Measurements from ENCODE around the gene KRT73.

The KRT73 gene

DNA sequence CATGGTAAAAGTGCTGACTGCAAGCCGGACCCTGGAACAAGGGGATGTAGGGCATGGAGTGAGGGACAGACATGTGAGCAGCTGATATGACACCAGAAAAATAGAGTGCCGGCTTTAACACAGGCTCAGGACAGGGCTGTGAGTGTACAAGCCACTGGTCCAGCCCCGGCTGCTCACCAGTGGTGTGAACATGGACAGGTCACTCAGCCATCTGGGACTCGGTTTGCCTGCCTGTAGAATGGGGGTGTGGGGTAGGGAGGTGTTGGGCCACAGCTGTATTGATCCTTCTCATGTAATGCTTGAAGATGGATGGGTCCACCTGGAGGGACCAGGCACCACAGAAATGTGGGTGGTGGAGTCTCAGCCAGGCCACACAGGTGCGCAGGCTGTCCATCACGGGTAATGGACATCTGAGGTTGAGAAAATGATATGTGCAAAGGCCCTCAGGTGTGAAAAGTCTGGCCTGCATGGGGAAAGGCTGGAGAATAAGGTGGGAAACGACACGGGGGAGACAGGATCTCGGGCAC lies 34.1 kb downstream of the KRT73 start:
- no peak for DNase-seq (ENCODE audit: low read depth, low spot score)
- H3K27ac ChIP-seq (ENCODE audit: low read length) = no peak overlapping the region
- H3K4me3 ChIP-seq (ENCODE audit: low read length) = no peak overlapping the region
- WGBS (ENCODE audit: insufficient coverage, insufficient read length) = no CpG with 5 or more reads among the region's 9 CpGs
- H3K36me3 ChIP-seq (ENCODE audit: control insufficient read depth, insufficient read depth, low read length) = no peaks in the 10 kb centered on the region
- H3K4me1 ChIP-seq (ENCODE audit: control insufficient read depth, insufficient read depth, low read length) = no peaks in the 10 kb centered on the region
- no peaks in the 10 kb centered on the region for H3K27me3 ChIP-seq (ENCODE audit: control insufficient read depth, insufficient read depth, low read length)
- no peaks in the 10 kb centered on the region for H3K9me3 ChIP-seq (ENCODE audit: control insufficient read depth, insufficient read depth, low read length)

DNA sequence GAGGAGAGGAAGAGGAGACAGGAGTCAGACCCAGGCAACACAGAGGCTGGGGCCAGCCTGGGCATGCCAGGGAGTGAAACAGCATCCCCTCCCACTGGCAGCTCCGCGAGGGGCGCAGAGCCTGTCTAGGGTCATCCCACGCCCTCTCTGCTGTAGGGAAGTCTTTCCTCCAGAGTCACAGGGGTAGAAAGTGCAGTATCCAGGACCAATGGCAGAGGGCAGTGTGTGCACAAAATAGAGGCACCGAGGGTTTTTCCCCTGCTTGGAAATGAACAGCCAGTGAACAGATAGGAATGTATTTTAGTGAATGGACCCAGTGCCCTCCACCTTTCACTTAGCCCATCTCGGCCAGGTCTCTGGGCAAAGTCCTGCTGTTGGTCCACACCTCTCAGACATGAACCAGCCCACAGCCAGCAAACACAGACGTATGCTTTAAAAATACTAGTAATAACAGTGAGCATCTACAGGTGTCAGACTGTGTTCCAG lies 35.3 kb downstream of the KRT73 start:
- peak; percentile 41 for DNase-seq (ENCODE audit: low read depth, low spot score)
- Histone ChIP-seq H3K36me3 (ENCODE audit: control insufficient read depth, insufficient read depth, low read length) (no peaks in the 10 kb centered on the region), H3K9me3 (ENCODE audit: control insufficient read depth, insufficient read depth, low read length) (no peaks in the 10 kb centered on the region), H3K4me3 (ENCODE audit: low read length) (no peak overlapping the region), H3K27ac (ENCODE audit: low read length) (no peak overlapping the region), H3K4me1 (ENCODE audit: control insufficient read depth, insufficient read depth, low read length) (no peaks in the 10 kb centered on the region), H3K27me3 (ENCODE audit: control insufficient read depth, insufficient read depth, low read length) (no peaks in the 10 kb centered on the region)
- WGBS (ENCODE audit: insufficient coverage, insufficient read length) = no CpG with 5 or more reads among the region's 7 CpGs

DNA sequence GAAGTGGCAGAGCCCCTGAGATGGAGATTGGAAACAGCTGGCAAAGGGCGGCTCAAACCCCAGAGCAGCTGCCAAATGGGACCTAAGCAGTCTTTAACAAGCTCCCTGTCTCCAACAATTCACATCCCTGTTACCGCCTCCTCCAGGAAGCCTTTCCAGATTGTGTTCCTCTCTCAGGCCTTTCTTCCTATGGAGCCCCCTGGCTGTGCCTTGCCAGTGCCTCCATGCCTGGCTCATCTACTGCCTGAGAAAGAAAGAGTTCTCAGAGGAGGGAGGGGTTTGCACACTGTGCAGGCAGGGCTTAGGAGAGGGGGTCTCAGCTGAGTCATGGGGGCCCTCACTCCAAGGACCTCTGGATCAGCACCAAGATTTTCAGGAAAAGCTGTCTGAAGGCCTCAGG lies 35.9 kb downstream of the KRT73 start:
- H3K27me3 ChIP-seq (ENCODE audit: control insufficient read depth, insufficient read depth, low read length) = no peaks in the 10 kb centered on the region
- no peak overlapping the region for H3K4me3 ChIP-seq (ENCODE audit: low read length)
- no peaks in the 10 kb centered on the region for H3K9me3 ChIP-seq (ENCODE audit: control insufficient read depth, insufficient read depth, low read length)
- no peak overlapping the region for H3K27ac ChIP-seq (ENCODE audit: low read length)
- H3K36me3 ChIP-seq (ENCODE audit: control insufficient read depth, insufficient read depth, low read length) = no peaks in the 10 kb centered on the region
- DNase-seq (ENCODE audit: low read depth, low spot score) = no peak
- no CpG with 5 or more reads among the region's 2 CpGs for WGBS (ENCODE audit: insufficient coverage, insufficient read length)
- no peaks in the 10 kb centered on the region for H3K4me1 ChIP-seq (ENCODE audit: control insufficient read depth, insufficient read depth, low read length)

DNA sequence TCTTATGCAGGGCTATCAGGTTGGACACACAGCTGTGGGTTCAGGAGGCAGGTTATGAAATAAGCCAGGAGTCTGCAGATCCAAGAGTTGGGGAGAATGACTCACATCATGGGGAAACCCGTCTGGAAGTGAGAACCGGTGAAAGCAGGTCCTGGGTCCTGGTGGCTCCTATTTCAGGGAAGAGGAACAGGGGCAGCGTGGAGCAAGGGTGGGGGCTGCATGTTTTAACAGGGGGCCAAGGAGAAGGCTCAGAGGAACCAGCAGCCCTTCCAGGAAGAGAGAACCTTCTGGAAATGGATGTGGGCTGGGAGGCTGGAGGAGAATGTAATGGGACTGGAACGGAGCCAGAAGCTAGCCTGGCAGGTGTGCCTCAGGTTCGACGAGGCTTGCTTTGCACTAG lies 36.9 kb downstream of the KRT73 start:
- Histone ChIP-seq H3K9me3 (ENCODE audit: control insufficient read depth, insufficient read depth, low read length) (no peaks in the 10 kb centered on the region), H3K36me3 (ENCODE audit: control insufficient read depth, insufficient read depth, low read length) (no peaks in the 10 kb centered on the region), H3K4me1 (ENCODE audit: control insufficient read depth, insufficient read depth, low read length) (no peaks in the 10 kb centered on the region), H3K27ac (ENCODE audit: low read length) (no peak overlapping the region), H3K27me3 (ENCODE audit: control insufficient read depth, insufficient read depth, low read length) (no peaks in the 10 kb centered on the region), H3K4me3 (ENCODE audit: low read length) (no peak overlapping the region)
- no peak for DNase-seq (ENCODE audit: low read depth, low spot score)
- WGBS (ENCODE audit: insufficient coverage, insufficient read length) = no CpG with 5 or more reads among the region's 6 CpGs

DNA sequence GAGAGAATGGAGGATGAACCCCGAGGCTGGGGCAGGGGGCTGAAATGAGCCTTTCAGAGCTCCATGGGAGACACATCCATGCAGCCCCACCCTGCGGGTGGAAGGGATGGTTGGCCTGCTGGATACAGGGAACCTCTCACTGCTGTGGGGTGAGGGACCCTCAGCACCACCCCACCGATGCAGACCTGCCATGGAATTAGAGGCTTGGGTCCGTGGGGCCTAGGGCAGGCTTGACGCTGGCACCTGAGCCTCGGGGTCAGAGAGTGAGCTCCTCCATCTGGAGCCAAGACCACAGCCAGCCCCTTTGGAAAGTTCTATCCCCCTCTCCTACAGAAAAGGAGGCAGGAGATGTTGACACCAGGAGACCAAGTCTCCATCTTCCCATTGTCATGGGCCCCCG lies 37.3 kb downstream of the KRT73 start:
- WGBS (ENCODE audit: insufficient coverage, insufficient read length) = no CpG with 5 or more reads among the region's 7 CpGs
- no peak overlapping the region for H3K4me3 ChIP-seq (ENCODE audit: low read length)
- H3K9me3 ChIP-seq (ENCODE audit: control insufficient read depth, insufficient read depth, low read length) = no peaks in the 10 kb centered on the region
- H3K36me3 ChIP-seq (ENCODE audit: control insufficient read depth, insufficient read depth, low read length) = no peaks in the 10 kb centered on the region
- H3K27me3 ChIP-seq (ENCODE audit: control insufficient read depth, insufficient read depth, low read length) = no peaks in the 10 kb centered on the region
- H3K27ac ChIP-seq (ENCODE audit: low read length) = no peak overlapping the region
- DNase-seq (ENCODE audit: low read depth, low spot score) = no peak
- no peaks in the 10 kb centered on the region for H3K4me1 ChIP-seq (ENCODE audit: control insufficient read depth, insufficient read depth, low read length)

DNA sequence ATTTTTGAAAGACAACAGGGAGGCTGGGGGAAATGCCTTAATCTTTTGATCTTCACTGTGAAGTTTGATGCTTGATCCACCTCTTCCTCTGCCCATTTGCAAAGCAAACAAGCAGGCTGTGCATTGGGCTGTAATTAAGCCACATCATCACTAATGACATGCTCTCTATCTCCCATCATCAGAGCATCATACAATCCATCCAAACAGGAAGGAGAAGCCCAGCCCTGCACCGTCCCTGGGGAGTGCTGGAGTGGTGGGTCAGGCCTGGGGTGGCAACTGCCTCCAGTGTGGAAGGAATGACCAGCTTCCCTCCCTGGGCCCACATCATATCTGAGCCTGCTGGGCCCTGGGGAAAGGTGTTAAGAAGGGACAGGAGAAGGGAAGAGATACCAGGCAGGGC lies 37.9 kb downstream of the KRT73 start:
- Histone ChIP-seq H3K9me3 (ENCODE audit: control insufficient read depth, insufficient read depth, low read length) (no peaks in the 10 kb centered on the region), H3K36me3 (ENCODE audit: control insufficient read depth, insufficient read depth, low read length) (no peaks in the 10 kb centered on the region), H3K27ac (ENCODE audit: low read length) (no peak overlapping the region), H3K4me1 (ENCODE audit: control insufficient read depth, insufficient read depth, low read length) (no peaks in the 10 kb centered on the region), H3K4me3 (ENCODE audit: low read length) (no peak overlapping the region), H3K27me3 (ENCODE audit: control insufficient read depth, insufficient read depth, low read length) (no peaks in the 10 kb centered on the region)
- no peak for DNase-seq (ENCODE audit: low read depth, low spot score)
- no CpG with 5 or more reads among the region's 1 CpG for WGBS (ENCODE audit: insufficient coverage, insufficient read length)

DNA sequence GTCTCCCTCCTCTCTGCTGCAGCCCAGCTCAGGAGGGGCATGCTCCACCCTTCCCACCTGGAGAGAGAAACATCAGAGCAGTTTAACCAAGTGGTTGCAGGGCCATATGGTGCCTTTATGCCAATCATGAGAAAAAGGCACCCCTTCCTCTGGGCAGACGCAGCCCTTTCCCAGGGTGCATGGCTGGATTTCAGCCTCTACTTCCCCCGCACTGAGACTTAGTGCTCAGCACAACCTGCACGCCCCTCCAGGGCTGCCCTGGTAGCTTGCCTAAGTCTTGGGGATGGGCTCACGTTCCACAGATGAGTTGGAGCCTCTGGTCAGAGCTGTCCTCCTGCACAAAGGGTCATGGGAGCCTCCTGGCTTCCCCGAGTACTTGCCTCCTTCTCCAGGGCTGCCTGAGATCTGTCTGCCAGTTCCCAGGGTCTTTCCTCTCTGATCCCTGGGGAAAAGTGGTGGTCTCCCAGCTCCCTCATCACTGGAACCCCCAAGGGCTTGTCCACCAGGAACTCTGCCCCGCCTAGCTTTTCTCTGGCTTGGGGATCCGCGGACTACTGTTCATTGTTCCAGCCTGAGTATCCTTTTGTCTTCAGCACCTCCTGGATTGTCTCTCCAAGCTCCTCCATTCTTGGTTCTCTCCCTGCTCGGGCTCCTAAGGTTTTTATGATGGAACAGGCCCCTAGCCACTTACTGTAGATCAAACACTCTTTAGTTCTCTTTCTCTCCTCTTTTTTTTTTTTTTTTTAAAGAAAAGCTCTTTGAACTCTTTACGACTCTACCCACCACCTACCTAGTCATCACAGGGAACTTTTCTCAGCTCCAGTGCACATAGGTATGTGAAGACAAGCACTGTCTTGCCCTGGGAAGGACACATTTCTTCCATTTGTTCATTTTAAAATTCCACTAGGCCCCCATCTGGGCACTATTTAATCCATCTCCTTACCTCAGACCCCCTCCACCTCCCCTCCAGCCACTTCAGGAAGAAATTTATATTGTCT lies 38.6 kb downstream of the KRT73 start:
- Histone ChIP-seq H3K27ac (ENCODE audit: low read length) (no peak overlapping the region), H3K27me3 (ENCODE audit: control insufficient read depth, insufficient read depth, low read length) (no peaks in the 10 kb centered on the region), H3K9me3 (ENCODE audit: control insufficient read depth, insufficient read depth, low read length) (no peaks in the 10 kb centered on the region), H3K4me1 (ENCODE audit: control insufficient read depth, insufficient read depth, low read length) (no peaks in the 10 kb centered on the region), H3K36me3 (ENCODE audit: control insufficient read depth, insufficient read depth, low read length) (no peaks in the 10 kb centered on the region), H3K4me3 (ENCODE audit: low read length) (no peak overlapping the region)
- no peak for DNase-seq (ENCODE audit: low read depth, low spot score)
- no CpG with 5 or more reads among the region's 10 CpGs for WGBS (ENCODE audit: insufficient coverage, insufficient read length)

DNA sequence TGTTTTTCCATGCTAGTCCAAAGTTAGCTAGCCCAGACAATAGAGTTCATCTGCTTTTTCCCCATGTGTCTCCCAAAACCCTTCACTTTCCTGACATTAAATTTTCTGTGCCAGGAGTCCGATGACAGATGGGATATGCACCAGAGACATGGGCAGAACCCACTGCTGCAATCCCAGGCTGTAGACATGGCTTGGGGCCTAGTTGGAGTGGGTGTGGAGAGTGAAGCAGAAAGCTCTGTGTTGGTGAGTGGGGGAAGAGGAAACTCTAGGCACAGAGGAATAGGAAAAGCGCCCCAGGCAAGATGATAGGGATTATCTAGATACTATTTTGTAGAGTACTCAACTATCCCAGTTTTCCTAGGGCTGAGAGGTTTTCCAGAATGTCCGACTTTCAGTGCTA lies 39.9 kb downstream of the KRT73 start:
- no peak overlapping the region for H3K4me3 ChIP-seq (ENCODE audit: low read length)
- no peaks in the 10 kb centered on the region for H3K36me3 ChIP-seq (ENCODE audit: control insufficient read depth, insufficient read depth, low read length)
- H3K27ac ChIP-seq (ENCODE audit: low read length) = no peak overlapping the region
- DNase-seq (ENCODE audit: low read depth, low spot score) = no peak
- H3K4me1 ChIP-seq (ENCODE audit: control insufficient read depth, insufficient read depth, low read length) = no peaks in the 10 kb centered on the region
- H3K9me3 ChIP-seq (ENCODE audit: control insufficient read depth, insufficient read depth, low read length) = no peaks in the 10 kb centered on the region
- no peaks in the 10 kb centered on the region for H3K27me3 ChIP-seq (ENCODE audit: control insufficient read depth, insufficient read depth, low read length)
- no CpG with 5 or more reads among the region's 3 CpGs for WGBS (ENCODE audit: insufficient coverage, insufficient read length)

DNA sequence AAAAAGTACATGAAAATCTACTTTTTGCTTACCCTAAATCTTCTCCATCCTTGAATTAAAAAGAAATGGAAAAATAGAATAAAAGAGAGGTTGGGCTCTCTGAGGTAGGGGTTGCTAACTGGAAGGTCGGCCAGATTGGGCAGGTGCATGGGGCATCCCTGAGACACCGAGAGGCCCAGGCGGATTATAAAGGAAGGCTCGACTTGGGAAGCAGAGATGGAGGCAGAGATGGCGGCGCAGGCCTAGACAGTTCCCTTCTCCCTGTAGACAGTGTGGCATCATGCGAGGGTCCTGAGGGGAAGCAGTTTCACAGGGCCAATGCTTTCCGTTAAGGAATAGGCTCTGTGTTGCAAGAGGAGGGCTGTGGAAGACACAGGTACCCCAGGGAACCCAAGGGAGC lies 41.0 kb downstream of the KRT73 start:
- no peak overlapping the region for H3K27ac ChIP-seq (ENCODE audit: low read length)
- no peaks in the 10 kb centered on the region for H3K36me3 ChIP-seq (ENCODE audit: control insufficient read depth, insufficient read depth, low read length)
- DNase-seq (ENCODE audit: low read depth, low spot score) = no peak
- H3K4me3 ChIP-seq (ENCODE audit: low read length) = no peak overlapping the region
- H3K27me3 ChIP-seq (ENCODE audit: control insufficient read depth, insufficient read depth, low read length) = no peaks in the 10 kb centered on the region
- no CpG with 5 or more reads among the region's 8 CpGs for WGBS (ENCODE audit: insufficient coverage, insufficient read length)
- no peaks in the 10 kb centered on the region for H3K4me1 ChIP-seq (ENCODE audit: control insufficient read depth, insufficient read depth, low read length)
- no peaks in the 10 kb centered on the region for H3K9me3 ChIP-seq (ENCODE audit: control insufficient read depth, insufficient read depth, low read length)

DNA sequence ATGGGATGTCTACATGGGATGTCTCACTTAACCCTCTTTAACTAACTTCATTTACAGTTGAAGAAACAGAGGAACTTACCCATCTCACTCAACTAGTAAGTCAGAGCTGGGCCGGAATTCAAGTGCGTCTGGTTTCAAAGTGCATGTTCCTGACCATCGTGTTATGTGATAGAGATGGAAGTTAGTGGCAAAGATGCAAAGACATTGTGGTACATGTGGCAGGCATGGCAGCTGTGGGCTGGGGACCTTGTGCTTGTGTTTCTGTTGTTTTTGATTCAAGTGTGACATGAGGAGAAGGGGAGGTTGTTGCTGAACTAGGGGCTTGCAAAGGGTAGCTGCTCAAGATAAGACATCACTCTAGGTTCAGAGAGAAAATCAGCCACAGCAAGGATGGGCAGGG lies 42.4 kb downstream of the KRT73 start:
- Histone ChIP-seq H3K9me3 (ENCODE audit: control insufficient read depth, insufficient read depth, low read length) (no peaks in the 10 kb centered on the region), H3K36me3 (ENCODE audit: control insufficient read depth, insufficient read depth, low read length) (no peaks in the 10 kb centered on the region), H3K27ac (ENCODE audit: low read length) (no peak overlapping the region), H3K4me3 (ENCODE audit: low read length) (no peak overlapping the region), H3K4me1 (ENCODE audit: control insufficient read depth, insufficient read depth, low read length) (no peaks in the 10 kb centered on the region), H3K27me3 (ENCODE audit: control insufficient read depth, insufficient read depth, low read length) (no peaks in the 10 kb centered on the region)
- WGBS (ENCODE audit: insufficient coverage, insufficient read length) = no CpG with 5 or more reads among the region's 3 CpGs
- no peak for DNase-seq (ENCODE audit: low read depth, low spot score)

Measured in iPS DF 6.9 (cell line).